Dendritic cell treated with granulocyte-macrophage colony-stimulating factor and Interleukin-4, amounts not matched to agents 40 ng/mL and 50 ng/mL, for 4 days (primary cell): ENCODE data around the gene ADAMTS7.
"Not testable (repeated sequence)": the region's sequence is repeated elsewhere in the genome, so short reads cannot be mapped to it uniquely, and the experiment has no call there.

Source experiments
- H3K27ac Mint-ChIP-seq: one replicate; pipeline ENCODE4 v1.8.0; 2022; ENCODE audit warnings: mild to moderate bottlenecking, mixed read lengths
- H3K27me3 Mint-ChIP-seq: one replicate; pipeline ENCODE4 v1.8.0; 2022; ENCODE audit warnings: mild to moderate bottlenecking, mixed read lengths
- H3K36me3 Mint-ChIP-seq: one replicate; pipeline ENCODE4 v1.8.0; 2022; ENCODE audit warnings: low read depth, mixed read lengths
- H3K4me1 Mint-ChIP-seq: one replicate; pipeline ENCODE4 v1.8.0; 2022; ENCODE audit warnings: low read depth, mixed read lengths
- H3K4me3 Mint-ChIP-seq: one replicate; pipeline ENCODE4 v1.8.0; 2022; ENCODE audit warnings: mild to moderate bottlenecking, moderate library complexity, mixed read lengths
- H3K9me3 Mint-ChIP-seq: one replicate; pipeline ENCODE4 v1.8.0; 2022; ENCODE audit warnings: mixed read lengths
- intact Hi-C: fragments of 100-400 bp; cut with micrococcal nuclease; formaldehyde crosslinking; loops from one replicate; pipeline ENCODE4 v1.15.0; 2022

ADAMTS7 gene

DNA sequence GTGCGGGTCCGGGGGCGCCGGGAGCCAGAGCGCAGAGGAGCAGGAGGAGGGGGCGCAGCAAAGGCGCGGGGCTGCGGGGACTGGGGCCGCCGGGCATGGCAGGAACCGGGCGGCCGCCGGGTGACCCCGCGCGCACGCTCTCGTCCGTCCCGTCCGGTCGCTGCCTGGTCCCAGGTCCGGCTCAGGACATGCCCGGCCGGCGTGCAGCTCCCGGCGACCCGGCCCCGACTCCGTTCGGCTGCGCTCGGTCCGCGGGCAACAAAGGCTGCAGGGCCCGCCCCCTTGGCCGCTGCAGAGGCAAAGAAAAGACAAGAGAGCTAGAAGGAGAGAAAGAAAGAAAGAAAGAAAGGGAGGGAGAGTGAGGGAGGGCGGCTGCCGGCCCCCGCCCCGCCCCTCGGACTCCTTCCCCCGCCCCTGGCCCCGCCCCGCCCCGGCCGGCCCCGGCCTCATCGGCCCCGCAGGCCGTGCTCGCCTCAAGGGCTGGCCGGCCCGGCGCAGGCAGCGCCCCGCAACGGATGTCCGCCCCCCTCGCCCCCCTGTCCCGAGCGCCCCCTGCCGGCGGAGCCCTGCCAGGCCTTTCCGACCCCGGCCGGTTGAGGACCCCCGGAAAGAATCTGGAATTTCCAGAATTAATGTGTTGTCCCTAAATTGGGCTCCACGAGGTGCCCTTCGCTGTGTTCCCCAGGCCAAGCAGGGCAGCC lies at the start of gene ADAMTS7:
TSS of gene ADAMTS7 (minus strand) at position 341 of the 701 bp plus-strand sequence. CDS start at position 97, 244 bp downstream.
- Mint-ChIP-seq H3K4me3 (peak within 1 kb of the TSS; percentile 91), H3K27me3 (peaks cover 73% of the 10 kb centered on the region), H3K4me1 (peaks cover 21% of the 10 kb centered on the region), H3K27ac (no peak within 1 kb of the TSS), H3K36me3 (no peaks in the 10 kb centered on the region), H3K9me3 (no peaks in the 10 kb centered on the region)
- intact Hi-C loops = no loop called here

GRCh38 chr15:78859971-78860719 lies 48.9 kb upstream of the ADAMTS7 start:
- intact Hi-C loops = no loop called here
- Mint-ChIP-seq H3K27ac (peak overlapping the region; percentile 67), H3K4me3 (peak overlapping the region; percentile 79), H3K4me1 (no peaks in the 10 kb centered on the region), H3K36me3 (no peaks in the 10 kb centered on the region), H3K27me3 (no peaks in the 10 kb centered on the region), H3K9me3 (no peaks in the 10 kb centered on the region)

DNA sequence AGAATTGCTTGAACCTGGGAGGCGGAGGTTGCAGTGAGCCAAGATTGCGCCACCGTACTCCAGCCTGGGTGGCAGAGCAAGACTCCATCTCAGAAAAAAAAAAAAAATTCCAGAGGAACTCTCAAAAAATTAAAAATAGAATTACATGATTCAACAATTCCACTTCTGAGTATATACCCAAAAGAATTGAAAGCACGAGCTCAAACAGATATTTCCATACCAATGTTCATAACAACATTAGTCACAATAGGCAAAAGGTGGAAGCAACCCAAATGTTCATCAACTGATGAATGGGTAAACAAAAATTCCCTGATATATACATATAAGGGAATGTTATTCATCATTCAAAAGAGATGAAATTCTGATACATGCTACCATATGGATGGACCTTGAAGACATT lies 44.5 kb upstream of the ADAMTS7 start:
- no peaks in the 10 kb centered on the region for H3K36me3 Mint-ChIP-seq
- no peaks in the 10 kb centered on the region for H3K4me1 Mint-ChIP-seq
- H3K9me3 Mint-ChIP-seq = no peaks in the 10 kb centered on the region
- intact Hi-C loops = no loop called here
- no peak overlapping the region for H3K4me3 Mint-ChIP-seq
- no peak overlapping the region for H3K27ac Mint-ChIP-seq
- H3K27me3 Mint-ChIP-seq = no peaks in the 10 kb centered on the region

DNA sequence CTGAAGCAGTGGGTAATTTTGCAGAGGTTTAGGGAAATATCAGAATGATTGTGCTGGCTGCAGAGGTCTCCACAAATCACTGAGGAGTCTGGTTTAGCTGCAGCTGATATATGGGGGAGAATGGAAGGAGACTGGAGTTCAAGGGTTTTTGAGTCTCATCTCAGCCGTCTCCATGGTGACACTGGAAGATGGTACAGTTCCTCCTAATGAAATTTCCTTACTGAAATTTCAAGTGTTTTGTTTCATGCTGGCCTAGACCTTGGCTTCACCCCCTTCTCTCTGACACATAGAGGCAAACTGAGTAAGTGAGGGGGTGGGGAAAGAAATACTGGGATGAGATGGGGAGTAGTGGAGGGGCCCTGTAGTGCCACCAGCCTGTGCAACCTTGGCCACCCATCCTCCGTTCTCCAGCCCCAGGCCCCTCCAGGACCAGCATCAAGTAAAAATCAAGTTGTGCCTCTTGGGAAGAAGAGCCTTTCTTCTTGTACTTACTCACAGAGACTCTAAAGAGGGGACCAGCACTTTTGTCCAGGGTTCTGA lies 43.6 kb upstream of the ADAMTS7 start:
- Mint-ChIP-seq H3K9me3 (no peaks in the 10 kb centered on the region), H3K36me3 (no peaks in the 10 kb centered on the region), H3K27me3 (no peaks in the 10 kb centered on the region), H3K27ac (no peak overlapping the region), H3K4me3 (no peak overlapping the region), H3K4me1 (no peaks in the 10 kb centered on the region)
- intact Hi-C loops = no loop called here

- Mint-ChIP-seq H3K36me3 (no peaks in the 10 kb centered on the region), H3K4me3 (no peak overlapping the region), H3K9me3 (no peaks in the 10 kb centered on the region), H3K27me3 (no peaks in the 10 kb centered on the region), H3K27ac (no peak overlapping the region), H3K4me1 (no peaks in the 10 kb centered on the region)
- intact Hi-C loops = no loop called here
Measured at GRCh38 chr15:78853500-78853899, 42.2 kb upstream of the ADAMTS7 start.

DNA sequence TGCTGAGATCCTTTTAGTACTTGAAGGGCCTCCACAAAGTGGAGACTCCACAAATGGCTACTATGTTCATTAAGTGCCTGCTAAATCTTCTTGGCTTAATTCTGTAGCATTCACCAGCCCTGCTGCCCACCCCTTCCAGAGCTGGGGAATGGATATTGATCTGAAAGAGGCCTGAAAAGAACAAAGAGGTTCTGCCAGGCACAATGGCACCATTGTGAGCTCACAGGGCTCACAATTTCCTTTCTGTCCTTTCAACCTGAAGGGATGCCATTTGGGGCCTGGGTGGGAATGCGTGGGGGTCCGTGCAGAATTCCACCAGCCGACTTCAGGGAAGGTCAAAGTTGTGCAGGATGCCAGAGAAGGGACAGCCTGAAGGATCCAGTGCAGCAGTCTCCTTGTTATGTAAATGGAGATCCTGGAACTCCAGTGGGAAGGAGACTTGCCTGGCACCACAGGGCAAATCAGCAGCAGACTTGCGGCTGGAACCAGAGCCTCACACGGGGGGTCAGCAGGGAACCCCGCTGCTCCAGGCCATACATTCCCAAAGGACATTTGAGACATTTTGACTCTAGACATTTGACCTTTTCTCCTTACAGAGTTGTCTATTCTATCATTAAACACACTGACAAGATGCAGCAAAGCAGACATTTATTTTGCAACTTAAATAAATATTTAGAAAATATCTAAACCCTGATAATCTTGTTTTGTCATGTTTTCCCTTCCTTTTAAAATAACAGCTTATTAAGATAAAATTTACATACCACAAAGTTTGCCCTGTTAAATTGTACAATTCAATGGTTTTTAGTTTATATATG lies 39.9 kb upstream of the ADAMTS7 start:
- Mint-ChIP-seq H3K9me3 (no peaks in the 10 kb centered on the region), H3K27me3 (no peaks in the 10 kb centered on the region), H3K27ac (no peak overlapping the region), H3K4me3 (no peak overlapping the region), H3K36me3 (no peaks in the 10 kb centered on the region), H3K4me1 (no peaks in the 10 kb centered on the region)
- intact Hi-C loops = no loop called here

- Mint-ChIP-seq H3K27ac (no peak overlapping the region), H3K27me3 (no peaks in the 10 kb centered on the region), H3K36me3 (no peaks in the 10 kb centered on the region), H3K9me3 (no peaks in the 10 kb centered on the region), H3K4me3 (no peak overlapping the region), H3K4me1 (no peaks in the 10 kb centered on the region)
- intact Hi-C loops = no loop called here
Measured at GRCh38 chr15:78850352-78850751, 39.1 kb upstream of the ADAMTS7 start.

- H3K27me3 Mint-ChIP-seq = not testable (repeated sequence)
Measured at GRCh38 chr15:78847387-78847906, 36.2 kb upstream of the ADAMTS7 start.

DNA sequence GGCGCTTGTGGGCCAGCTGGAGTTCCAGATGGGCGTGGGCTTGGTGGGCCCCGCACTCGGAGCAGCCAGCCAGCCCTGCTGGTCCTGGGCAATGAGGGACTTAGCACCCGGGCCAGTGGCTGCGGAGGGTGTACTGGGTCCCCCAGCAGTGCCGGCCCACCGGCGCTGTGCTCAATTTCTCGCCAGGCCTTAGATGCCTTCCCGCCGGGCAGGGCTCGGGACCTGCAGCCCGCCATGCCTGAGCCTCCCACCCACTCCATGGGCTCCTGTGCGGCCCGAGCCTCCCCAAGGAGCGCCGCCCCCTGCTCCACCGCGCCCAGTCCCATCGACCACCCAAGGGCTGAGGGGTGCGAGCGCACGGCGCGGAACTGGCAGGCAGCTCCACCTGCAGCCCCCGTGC lies 35.6 kb upstream of the ADAMTS7 start:
- H3K36me3 Mint-ChIP-seq, intact Hi-C loops, H3K27ac Mint-ChIP-seq, H3K9me3 Mint-ChIP-seq, H3K27me3 Mint-ChIP-seq, H3K4me1 Mint-ChIP-seq, H3K4me3 Mint-ChIP-seq: not testable (repeated sequence)

More at GRCh38 chr15:78847387-78847906, 36.2 kb upstream of the ADAMTS7 start:
- H3K9me3 Mint-ChIP-seq, H3K27ac Mint-ChIP-seq, H3K4me1 Mint-ChIP-seq, intact Hi-C loops, H3K36me3 Mint-ChIP-seq, H3K4me3 Mint-ChIP-seq: not testable (repeated sequence)

GRCh38 chr15:78842519-78842918 lies 31.3 kb upstream of the ADAMTS7 start:
- Mint-ChIP-seq H3K4me1 (peaks cover 9% of the 10 kb centered on the region), H3K36me3 (no peaks in the 10 kb centered on the region), H3K27ac (no peak overlapping the region), H3K27me3 (peaks cover 7% of the 10 kb centered on the region), H3K4me3 (no peak overlapping the region), H3K9me3 (no peaks in the 10 kb centered on the region)
- intact Hi-C loops = no loop called here

DNA sequence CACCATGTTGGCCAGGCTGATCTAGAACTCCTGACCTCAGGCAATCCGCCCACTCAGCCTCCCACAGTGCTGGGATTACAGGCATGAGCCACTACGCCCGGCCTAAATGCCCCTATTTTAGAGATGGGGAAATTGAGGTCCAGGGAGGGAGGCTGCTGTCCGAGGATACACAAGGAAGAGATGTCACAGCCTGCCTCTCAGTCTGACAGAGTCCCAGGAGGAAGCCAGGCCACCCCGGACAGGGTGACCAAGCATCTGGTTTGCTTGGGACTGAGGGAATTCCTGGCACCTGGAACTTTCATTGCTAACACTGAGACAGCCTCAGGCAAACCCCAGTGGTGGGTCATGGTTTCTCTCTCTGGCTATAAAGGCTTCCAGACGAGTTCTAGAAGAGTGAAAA lies 30.6 kb upstream of the ADAMTS7 start:
- no peak overlapping the region for H3K4me3 Mint-ChIP-seq
- no peak overlapping the region for H3K27ac Mint-ChIP-seq
- H3K4me1 Mint-ChIP-seq = peaks cover 9% of the 10 kb centered on the region
- no peaks in the 10 kb centered on the region for H3K9me3 Mint-ChIP-seq
- intact Hi-C loops = no loop called here
- no peaks in the 10 kb centered on the region for H3K36me3 Mint-ChIP-seq
- peaks cover 7% of the 10 kb centered on the region for H3K27me3 Mint-ChIP-seq

DNA sequence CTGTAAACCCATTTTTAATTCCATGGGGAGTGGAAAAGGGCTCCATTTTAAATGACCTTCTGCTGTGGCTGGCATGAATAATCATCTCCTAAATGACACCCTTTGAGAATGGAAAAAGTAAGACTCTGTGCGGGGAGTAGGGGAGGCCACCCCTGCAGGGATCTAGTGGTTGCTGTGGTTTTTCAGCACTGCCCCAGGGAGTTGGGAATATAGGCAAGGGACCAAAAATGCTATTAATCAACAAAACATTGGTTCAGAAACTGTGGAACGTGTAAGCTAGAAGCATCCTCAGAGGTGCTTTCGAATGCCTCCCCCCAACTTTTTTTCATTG lies 30.1 kb upstream of the ADAMTS7 start:
- Mint-ChIP-seq H3K9me3 (no peaks in the 10 kb centered on the region), H3K36me3 (no peaks in the 10 kb centered on the region), H3K27ac (no peak overlapping the region), H3K4me3 (no peak overlapping the region), H3K27me3 (peaks cover 7% of the 10 kb centered on the region), H3K4me1 (peaks cover 9% of the 10 kb centered on the region)
- intact Hi-C loops = no loop called here

DNA sequence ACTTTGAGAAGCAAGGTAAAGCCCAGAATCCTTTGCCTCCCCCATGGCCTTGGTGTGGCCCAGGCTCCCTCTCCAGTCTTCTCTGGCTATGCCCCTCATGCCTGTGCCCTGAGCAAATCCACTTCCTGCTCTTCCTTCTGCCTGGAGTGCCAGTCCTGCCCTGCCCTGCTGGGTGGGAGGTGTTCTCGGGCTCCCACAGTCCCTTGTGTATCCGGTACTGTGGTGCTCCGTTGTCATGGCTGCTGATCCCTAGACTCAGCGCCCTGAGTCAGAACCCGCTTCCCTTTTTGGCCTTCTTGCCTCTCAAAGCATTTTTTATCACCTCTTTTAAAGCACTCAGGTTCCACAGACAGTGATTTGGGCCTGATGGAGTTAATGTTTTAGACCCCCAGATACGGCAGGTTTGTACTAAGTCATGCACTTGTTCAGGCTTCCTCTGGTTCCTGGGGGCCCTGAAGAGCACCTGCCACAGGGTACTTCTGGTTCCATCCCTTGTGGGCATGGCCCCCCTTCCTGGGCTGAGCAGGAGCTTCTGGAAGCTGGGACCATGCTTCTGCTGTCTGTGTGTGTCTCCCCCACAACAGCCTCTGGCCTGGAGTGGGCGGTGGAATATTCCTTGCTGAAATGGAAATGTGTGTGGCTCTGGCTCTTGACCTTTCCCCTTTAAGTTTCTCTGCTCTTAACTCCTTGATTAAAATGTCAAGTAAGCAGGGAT lies 29.6 kb upstream of the ADAMTS7 start:
- Mint-ChIP-seq H3K27ac (peak overlapping the region; percentile 29), H3K27me3 (peaks cover 7% of the 10 kb centered on the region), H3K9me3 (no peaks in the 10 kb centered on the region), H3K4me3 (no peak overlapping the region), H3K4me1 (peaks cover 9% of the 10 kb centered on the region), H3K36me3 (no peaks in the 10 kb centered on the region)
- intact Hi-C loops = no loop called here
